Kidney epithelial cell (primary cell): Measurements from ENCODE around the gene FBXW2. TPM values are rescaled to one million over a fixed set of nuclear protein-coding genes. Genes with fewer than 3 reads are reported as not detected.

ENCODE experiments used
- DNase-seq: peaks from one replicate; pipeline ENCODE4 v3.0.0-alpha.2; 2010; ENCODE audit warnings: low read depth
- H3K27me3 ChIP-seq: 2 replicates; pipeline ENCODE4 v1.6.0; 2011; ENCODE audit warnings: low read length; ENCODE audit not compliant: control insufficient read depth, insufficient read depth
- H3K36me3 ChIP-seq: 2 replicates; pipeline ENCODE4 v1.5.1; 2011; ENCODE audit warnings: low read length; ENCODE audit not compliant: control insufficient read depth, insufficient read depth
- H3K4me3 ChIP-seq: 2 replicates; pipeline ENCODE4 v1.5.1; 2011; ENCODE audit warnings: low read depth, mild to moderate bottlenecking, control low read depth, low read length
- CTCF ChIP-seq: IDR thresholded peaks from 2 replicates; pipeline ENCODE4 v1.5.1; 2011; ENCODE audit warnings: mild to moderate bottlenecking, moderate library complexity, low read length, control low read depth, inconsistent platforms; ENCODE audit not compliant: insufficient read depth, poor library complexity, severe bottlenecking
- total RNA-seq: library from RNA; depleted of rRNA; stranded (reverse); fragments of >200 nt; gene quantifications from 2 replicates; pipeline ENCODE4 v1.2.3, GENCODE V29; 2015

The FBXW2 gene
- total RNA-seq, 1 donor from 2014 or later = 24.6 TPM

GRCh38 chr9:120733190-120733589 is 60.0 kb downstream of the FBXW2 start:
- DNase-seq = peak; percentile 56
- TF ChIP-seq CTCF = no peak
- H3K4me3 ChIP-seq = no peak overlapping the region
- H3K36me3 ChIP-seq = no peaks in the 10 kb centered on the region
- H3K27me3 ChIP-seq = no peaks in the 10 kb centered on the region

- H3K27me3 ChIP-seq = no peaks in the 10 kb centered on the region
- peak; percentile 97 for DNase-seq
Observed at GRCh38 chr9:120730654-120731514, 62.3 kb downstream of the FBXW2 start.

GRCh38 chr9:120729791-120730241 is 63.4 kb downstream of the FBXW2 start:
- no peaks in the 10 kb centered on the region for H3K27me3 ChIP-seq
- H3K36me3 ChIP-seq = no peaks in the 10 kb centered on the region
- no peak overlapping the region for H3K4me3 ChIP-seq
- no peak for DNase-seq
- TF ChIP-seq CTCF = peak; percentile 37

More at GRCh38 chr9:120730654-120731514, 62.3 kb downstream of the FBXW2 start:
- Histone ChIP-seq H3K36me3 (no peaks in the 10 kb centered on the region), H3K4me3 (no peak overlapping the region)
- no peak for TF ChIP-seq CTCF

- TF ChIP-seq CTCF = no peak
- Histone ChIP-seq H3K27me3 (no peaks in the 10 kb centered on the region), H3K36me3 (no peaks in the 10 kb centered on the region), H3K4me3 (no peak overlapping the region)
- DNase-seq = no peak
Observed at GRCh38 chr9:120726484-120726883, 66.7 kb downstream of the FBXW2 start.

GRCh38 chr9:120725907-120726306 is 67.3 kb downstream of the FBXW2 start:
- DNase-seq = no peak
- Histone ChIP-seq H3K27me3 (no peaks in the 10 kb centered on the region), H3K4me3 (no peak overlapping the region), H3K36me3 (no peaks in the 10 kb centered on the region)
- TF ChIP-seq CTCF = no peak
